HG03439 (cell line): ENCODE results near the gene ZNF121.
"Not testable (repeated sequence)": the region's sequence is repeated elsewhere in the genome, so short reads cannot be mapped to it uniquely, and the experiment has no call there.

Experiments used
- ATAC-seq: cut with Tn5 transposase; IDR thresholded peaks from one replicate; pipeline ENCODE4 v1.9.1; 2021; ENCODE audit warnings: mild to moderate bottlenecking, moderate library complexity; ENCODE audit not compliant: unreplicated experiment

ZNF121 gene

GRCh38 chr19:9584073-9584833, at the start of gene ZNF121:
ZNF121 (minus strand) TSS chr19:9584504; CDS start chr19:9568097, 16,407 bp downstream.
- ATAC-seq = peak; percentile 90

- no peak for ATAC-seq
Observed at GRCh38 chr19:9627856-9628255, 43.6 kb upstream of the ZNF121 start.

- no peak for ATAC-seq
Observed at GRCh38 chr19:9622531-9622930, 38.2 kb upstream of the ZNF121 start.

GRCh38 chr19:9621156-9622037, 37.1 kb upstream of the ZNF121 start, which contains the start of gene ZNF561:
ZNF561 (minus strand) TSS chr19:9621232; CDS start chr19:9619456, 1,776 bp downstream.
- peak; percentile 85 for ATAC-seq

GRCh38 chr19:9620842-9621155, 36.5 kb upstream of the ZNF121 start:
- no peak for ATAC-seq

GRCh38 chr19:9615844-9616243, 31.5 kb upstream of the ZNF121 start:
- no peak for ATAC-seq

GRCh38 chr19:9610484-9611113, 26.3 kb upstream of the ZNF121 start:
- no peak for ATAC-seq

GRCh38 chr19:9608912-9609311, 24.6 kb upstream of the ZNF121 start:
- no peak for ATAC-seq

- ATAC-seq = no peak
Observed at GRCh38 chr19:9597027-9597426, 12.7 kb upstream of the ZNF121 start.

- ATAC-seq = no peak
Observed at GRCh38 chr19:9586764-9587163, 2.5 kb upstream of the ZNF121 start.

GRCh38 chr19:9582081-9582725, 2.1 kb downstream of the ZNF121 start:
- not testable (repeated sequence) for ATAC-seq

- no peak for ATAC-seq
Observed at GRCh38 chr19:9580728-9581127, 3.6 kb downstream of the ZNF121 start.

- no peak for ATAC-seq
Observed at GRCh38 chr19:9570255-9570654, 14.0 kb downstream of the ZNF121 start.

- ATAC-seq = no peak
Observed at GRCh38 chr19:9566729-9567128, 17.6 kb downstream of the ZNF121 start.

- ATAC-seq = no peak
Observed at GRCh38 chr19:9565900-9566705, 18.2 kb downstream of the ZNF121 start.

GRCh38 chr19:9552536-9553274, 31.6 kb downstream of the ZNF121 start:
- no peak for ATAC-seq

GRCh38 chr19:9547870-9548269, 36.4 kb downstream of the ZNF121 start:
- ATAC-seq = no peak

- ATAC-seq = not testable (repeated sequence)
Observed at GRCh38 chr19:9541281-9541680, 43.0 kb downstream of the ZNF121 start.

GRCh38 chr19:9539921-9540320, 44.4 kb downstream of the ZNF121 start:
- ATAC-seq = not testable (repeated sequence)
